ENCODE data around the gene ELMO1. TPM values are rescaled to one million over a fixed set of nuclear protein-coding genes. Genes with fewer than 3 reads are reported as not detected.

Gene ELMO1
- total RNA-seq, 2 experiments from 2014 or later: 72.8 to 75.3 TPM

DNA sequence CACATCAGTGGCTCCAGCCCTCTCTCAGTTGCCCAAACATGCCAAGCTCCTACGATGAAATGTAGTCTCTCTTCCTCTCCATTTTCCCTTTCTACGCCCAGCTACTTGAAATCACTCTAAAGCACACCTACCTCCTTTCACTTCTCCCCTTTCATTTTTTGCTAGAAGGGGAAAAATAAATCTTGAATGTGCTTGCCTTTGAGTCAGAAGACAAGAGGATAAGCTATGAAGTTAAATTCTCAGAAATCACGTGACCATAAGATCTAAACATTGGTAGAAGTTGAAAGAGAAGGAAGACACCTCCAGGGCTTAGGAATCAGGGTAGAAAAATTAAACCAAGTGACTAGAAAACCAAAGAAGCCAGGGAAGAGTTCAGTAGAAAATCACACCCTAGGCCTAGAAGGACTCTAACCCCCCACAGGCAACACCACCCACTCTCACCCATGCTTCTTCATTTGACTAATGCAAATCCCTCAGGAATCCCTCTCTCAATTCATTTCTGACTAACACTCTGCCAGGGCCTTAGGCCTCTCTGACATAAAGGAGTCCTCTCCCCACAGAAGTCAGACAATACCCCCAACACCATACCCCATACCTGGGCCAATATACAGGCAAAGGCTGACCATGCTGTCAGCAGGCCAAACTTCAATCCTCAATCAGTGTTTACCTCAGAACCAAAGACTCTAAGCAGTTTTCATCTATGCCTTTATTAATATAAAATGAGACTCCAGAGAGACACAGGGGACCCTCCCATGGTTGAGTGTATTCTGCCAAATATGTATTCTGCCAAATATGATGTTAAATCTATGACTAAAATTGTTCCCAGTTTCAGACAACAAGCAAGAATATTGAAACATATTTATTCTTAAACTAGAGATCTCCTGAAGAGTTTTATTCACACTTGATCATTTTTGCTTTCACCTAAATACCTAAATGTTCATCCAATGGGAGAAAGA, 84.8 kb downstream of the ELMO1 start:
- TF ChIP-seq CTCF (IDR thresholded peaks at IDR 0.05): no peak
- intact Hi-C loops (cut with micrococcal nuclease): loop anchor here (5.0 kb wide), 1 partner anchor 48 kb away; no protein-coding TSS in a partner anchor
- Mint-ChIP-seq H3K36me3 (ENCODE audit: low read depth) (peaks cover 19% of the 10 kb centered on the region), H3K4me1 (ENCODE audit: low read depth) (peaks cover 77% of the 10 kb centered on the region), H3K4me3 (peak overlapping the region; percentile 29), H3K9me3 (peaks cover 4% of the 10 kb centered on the region), H3K27ac (peak overlapping the region; percentile 93), H3K27me3 (no peaks in the 10 kb centered on the region)
- CTCF ChIA-PET: interaction anchor here (1.2 kb wide), 4 partner anchors 10 to 12 kb away, joined by 3 to 7 read pairs (median 4); no protein-coding TSS in a partner anchor
- ATAC-seq: peak; percentile 41
- POLR2A ChIA-PET: interaction anchor here (0.9 to 1.4 kb wide), 5 partner anchors 9 to 84 kb away, joined by 3 to 7 read pairs (median 4); partner anchors contain the start of gene ELMO1
- no peak for DNase-seq

DNA sequence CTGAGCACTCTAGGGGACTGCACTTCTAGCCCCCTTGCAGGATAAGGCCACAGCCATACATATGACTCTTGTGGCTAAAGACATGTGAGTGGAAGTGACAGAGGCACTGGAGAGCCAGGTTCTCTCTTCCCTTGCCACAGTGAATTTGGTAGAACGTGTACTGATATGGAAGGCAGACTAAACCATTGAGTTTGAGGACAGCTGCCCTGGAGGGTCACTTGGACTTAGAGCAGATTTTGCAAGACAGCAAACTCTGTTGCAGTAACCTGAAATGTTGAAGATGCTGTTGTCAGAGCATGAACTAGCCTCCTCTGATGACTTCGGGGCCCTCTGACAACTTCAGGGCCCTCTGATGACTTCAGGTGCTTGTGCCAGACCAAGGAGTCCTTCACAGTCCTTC, 85.9 kb downstream of the ELMO1 start:
- DNase-seq (no peak), ATAC-seq (peak; percentile 3)
- POLR2A ChIA-PET: interaction anchor here (0.9 to 1.4 kb wide), 4 partner anchors 8 to 85 kb away, joined by 3 to 7 read pairs (median 4); partner anchors contain the start of gene ELMO1
- Mint-ChIP-seq H3K27me3 (no peaks in the 10 kb centered on the region), H3K27ac (peak overlapping the region; percentile 93), H3K4me1 (ENCODE audit: low read depth) (peaks cover 79% of the 10 kb centered on the region), H3K36me3 (ENCODE audit: low read depth) (peaks cover 19% of the 10 kb centered on the region), H3K9me3 (peaks cover 4% of the 10 kb centered on the region), H3K4me3 (peak overlapping the region; percentile 29)
- CTCF ChIA-PET: interaction anchor here (1.2 kb wide), 2 partner anchors 9 to 11 kb away, joined by 3 to 7 read pairs; no protein-coding TSS in a partner anchor
- intact Hi-C loops (cut with micrococcal nuclease): loop anchor here (5.0 kb wide), 1 partner anchor 49 kb away; no protein-coding TSS in a partner anchor
- TF ChIP-seq CTCF (IDR thresholded peaks at IDR 0.05): no peak

DNA sequence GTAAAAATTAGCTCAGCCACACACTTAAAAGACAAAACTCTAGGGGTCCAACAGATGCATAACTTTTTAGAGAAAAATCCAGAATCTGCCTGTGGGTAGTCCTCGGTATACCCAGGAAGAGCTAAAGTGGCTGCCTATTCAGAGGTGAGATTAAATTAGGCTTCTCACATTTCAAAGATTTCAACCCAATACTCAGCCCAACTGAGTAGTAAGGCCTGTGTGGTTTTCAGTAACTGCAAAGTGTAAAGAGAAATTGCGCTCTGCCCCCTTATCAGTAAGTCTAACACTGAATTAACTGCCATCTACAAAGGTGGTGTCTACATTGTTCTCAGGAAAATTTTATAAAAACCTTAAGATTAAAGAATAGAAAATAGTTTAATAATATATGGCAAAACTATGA, 88.2 kb downstream of the ELMO1 start:
- intact Hi-C loops (cut with micrococcal nuclease): loop anchor here (5.0 kb wide), 1 partner anchor 52 kb away; no protein-coding TSS in a partner anchor

GRCh38 chr7:37359662-37360444, 88.8 kb downstream of the ELMO1 start:
- Mint-ChIP-seq H3K27me3 (no peaks in the 10 kb centered on the region), H3K9me3 (no peaks in the 10 kb centered on the region), H3K27ac (peak overlapping the region; percentile 76), H3K36me3 (ENCODE audit: low read depth) (peaks cover 14% of the 10 kb centered on the region), H3K4me3 (no peak overlapping the region), H3K4me1 (ENCODE audit: low read depth) (peaks cover 77% of the 10 kb centered on the region)
- ChIA-PET POLR2A (interaction anchor here (0.8 kb wide), 1 partner anchor 20 kb away, joined by 3 read pairs; no protein-coding TSS in a partner anchor), CTCF (interaction anchor here (0.8 to 1.0 kb wide), 2 partner anchors 71 to 89 kb away, joined by 3 read pairs; partner anchors contain the start of gene ELMO1)
- no peak for TF ChIP-seq CTCF (IDR thresholded peaks at IDR 0.05)
- ATAC-seq (peak; percentile 21), DNase-seq (peak; percentile 43)
- intact Hi-C loops (cut with micrococcal nuclease): loop anchor here (5.0 to 10.0 kb wide), 2 partner anchors 52 to 125 kb away; no protein-coding TSS in a partner anchor

More for the DNA sequence above, 88.2 kb downstream of the ELMO1 start:
- no peaks in the 10 kb centered on the region for H3K27me3 Mint-ChIP-seq
- ATAC-seq (no peak), DNase-seq (no peak)
- H3K4me3 Mint-ChIP-seq: no peak overlapping the region
- peaks cover 14% of the 10 kb centered on the region for H3K36me3 Mint-ChIP-seq (ENCODE audit: low read depth)
- no peak for TF ChIP-seq CTCF (IDR thresholded peaks at IDR 0.05)
- H3K27ac Mint-ChIP-seq: peak overlapping the region; percentile 76
- peaks cover 77% of the 10 kb centered on the region for H3K4me1 Mint-ChIP-seq (ENCODE audit: low read depth)
- H3K9me3 Mint-ChIP-seq: no peaks in the 10 kb centered on the region
- ChIA-PET POLR2A (interaction anchor here (0.8 kb wide), 1 partner anchor 19 kb away, joined by 3 read pairs; no protein-coding TSS in a partner anchor), CTCF (interaction anchor here (0.8 to 1.0 kb wide), 2 partner anchors 70 to 89 kb away, joined by 3 read pairs; partner anchors contain the start of gene ELMO1)
